HepG2 (cell line): ENCODE data around the gene SMIM22. TPM values are rescaled to one million over a fixed set of nuclear protein-coding genes. Genes with fewer than 3 reads are reported as not detected.
A peak's percentile ranks its signal among the peaks of the same experiment; 100 is the strongest.

Source experiments
- CHCHD3 ChIP-seq: sonication (generic); formaldehyde crosslinking; IDR thresholded peaks from 2 replicates; pipeline ENCODE4 v1.8.0; 2022; ENCODE audit warnings: mild to moderate bottlenecking, missing genetic modification reagents, moderate library complexity
- DNMT3B ChIP-seq: conservative IDR thresholded peaks from 2 replicates; pipeline ENCODE4 v1.6.1; 2016; ENCODE audit warnings: missing biosample characterization, control low read depth
- HOXA5 ChIP-seq: sonication (generic); formaldehyde crosslinking; IDR thresholded peaks from 2 replicates; pipeline ENCODE4 v1.4.0; 2020; ENCODE audit warnings: missing genetic modification reagents
- KLF12 ChIP-seq: sonication (generic); formaldehyde crosslinking; IDR thresholded peaks from 2 replicates; pipeline ENCODE4 v1.4.0; 2020; ENCODE audit warnings: missing genetic modification reagents, borderline replicate concordance
- ZNF564 ChIP-seq: sonication (generic); formaldehyde crosslinking; IDR thresholded peaks from 2 replicates; pipeline ENCODE4 v1.8.1; 2023; ENCODE audit warnings: mild to moderate bottlenecking, missing genetic modification reagents
- ZNF75D ChIP-seq: sonication (generic); formaldehyde crosslinking; IDR thresholded peaks from 2 replicates; pipeline ENCODE4 v1.8.1; 2023; ENCODE audit warnings: missing genetic modification reagents, mild to moderate bottlenecking, borderline replicate concordance
- polyA plus RNA-seq, 8 experiments: library from polyadenylated mRNA; depleted of rRNA in 3 of 8; stranded (reverse) in 7 of 8; unstranded in 1 of 8; fragments of >200 nt; fragmentation: Illumina TruSeq in 4 of 8; extraction: Trizol in 4 of 8; gene quantifications; 2 replicates each; pipeline versions ENCODE4 v1.2.1 to v1.2.3, GENCODE V29; 2011 to 2016; ENCODE audit warnings: low read depth in 4 of 8, missing spikeins in 1 of 8, mixed read lengths in 1 of 8; ENCODE audit not compliant: insufficient read depth in 1 of 8
- total RNA-seq, 5 experiments: library from RNA; depleted of rRNA; stranded (reverse); fragments of >200 nt; fragmentation: Illumina TruSeq; extraction: Trizol; gene quantifications; 2 replicates each; pipeline ENCODE4 v1.2.3, GENCODE V29; 2016; ENCODE audit warnings: low read depth in 1 of 5
- TF ChIP-seq, protein P1 (sequence below): sonication (generic); formaldehyde crosslinking; IDR thresholded peaks from 2 replicates; pipeline ENCODE4; 2020; ENCODE audit warnings: missing genetic modification reagents, mild to moderate bottlenecking, borderline replicate concordance
- TF ChIP-seq, protein P2 (sequence below): sonication (generic); formaldehyde crosslinking; IDR thresholded peaks from 2 replicates; pipeline ENCODE4 v1.5.0; 2020; ENCODE audit warnings: missing genetic modification reagents, mild to moderate bottlenecking, borderline replicate concordance
- TF ChIP-seq, protein P3 (sequence below): sonication (generic); formaldehyde crosslinking; IDR thresholded peaks from 2 replicates; pipeline ENCODE4 v1.5.1; 2020; ENCODE audit warnings: missing genetic modification reagents, mild to moderate bottlenecking, borderline replicate concordance
- TF ChIP-seq, protein P4 (sequence below): sonication (generic); formaldehyde crosslinking; IDR thresholded peaks from 2 replicates; pipeline ENCODE4 v1.4.0; 2020; ENCODE audit warnings: missing genetic modification reagents

The SMIM22 gene
- total and polyA plus RNA-seq, 2 of the 13 experiments (the other 11 are each of a cell fraction or from before 2014, with no cell fraction given): not detected

DNA sequence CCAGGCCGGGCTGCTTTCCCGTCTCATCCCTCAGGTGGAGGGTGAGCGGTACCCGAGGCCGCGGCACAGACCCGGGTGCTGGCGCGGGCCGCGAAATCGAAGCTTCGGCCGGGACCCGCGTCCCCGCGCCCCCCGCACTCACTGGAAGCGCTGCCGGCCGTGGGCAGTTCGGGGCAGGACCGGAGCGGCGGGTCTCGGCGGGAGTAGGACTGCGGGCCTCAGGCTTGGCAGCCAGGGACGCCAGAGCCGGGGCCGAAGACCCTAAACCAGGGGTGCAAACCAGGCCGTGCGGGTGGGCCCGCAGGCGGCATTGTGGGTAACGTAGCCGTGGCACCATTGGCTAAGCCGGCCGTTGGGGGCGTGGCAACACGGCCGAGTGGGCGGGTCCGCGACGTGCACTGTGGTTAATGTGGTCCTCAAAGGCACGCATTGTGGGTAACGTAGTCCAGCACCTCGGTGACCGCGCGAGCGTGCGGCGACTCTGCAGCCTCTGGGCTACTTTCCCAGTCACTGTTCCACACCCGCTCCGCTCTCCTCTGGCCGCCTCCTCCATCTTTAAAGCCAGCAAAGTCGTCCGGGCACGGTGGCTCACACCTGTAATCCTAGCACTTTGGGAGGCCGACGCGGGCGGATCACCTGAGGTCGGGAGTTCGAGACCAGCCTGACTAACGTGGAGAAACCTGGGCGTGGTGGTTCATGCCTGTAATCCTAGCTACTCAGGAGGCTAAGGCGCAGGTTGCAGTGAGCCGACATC lies 28.1 kb upstream of the SMIM22 start, which contains the start of gene ZNF500 (continued):
- TF ChIP-seq, protein P1, sequence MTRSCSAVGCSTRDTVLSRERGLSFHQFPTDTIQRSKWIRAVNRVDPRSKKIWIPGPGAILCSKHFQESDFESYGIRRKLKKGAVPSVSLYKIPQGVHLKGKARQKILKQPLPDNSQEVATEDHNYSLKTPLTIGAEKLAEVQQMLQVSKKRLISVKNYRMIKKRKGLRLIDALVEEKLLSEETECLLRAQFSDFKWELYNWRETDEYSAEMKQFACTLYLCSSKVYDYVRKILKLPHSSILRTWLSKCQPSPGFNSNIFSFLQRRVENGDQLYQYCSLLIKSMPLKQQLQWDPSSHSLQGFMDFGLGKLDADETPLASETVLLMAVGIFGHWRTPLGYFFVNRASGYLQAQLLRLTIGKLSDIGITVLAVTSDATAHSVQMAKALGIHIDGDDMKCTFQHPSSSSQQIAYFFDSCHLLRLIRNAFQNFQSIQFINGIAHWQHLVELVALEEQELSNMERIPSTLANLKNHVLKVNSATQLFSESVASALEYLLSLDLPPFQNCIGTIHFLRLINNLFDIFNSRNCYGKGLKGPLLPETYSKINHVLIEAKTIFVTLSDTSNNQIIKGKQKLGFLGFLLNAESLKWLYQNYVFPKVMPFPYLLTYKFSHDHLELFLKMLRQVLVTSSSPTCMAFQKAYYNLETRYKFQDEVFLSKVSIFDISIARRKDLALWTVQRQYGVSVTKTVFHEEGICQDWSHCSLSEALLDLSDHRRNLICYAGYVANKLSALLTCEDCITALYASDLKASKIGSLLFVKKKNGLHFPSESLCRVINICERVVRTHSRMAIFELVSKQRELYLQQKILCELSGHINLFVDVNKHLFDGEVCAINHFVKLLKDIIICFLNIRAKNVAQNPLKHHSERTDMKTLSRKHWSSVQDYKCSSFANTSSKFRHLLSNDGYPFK (CRISPR knock-in tag): peak; percentile 63
- TF ChIP-seq, protein P2, sequence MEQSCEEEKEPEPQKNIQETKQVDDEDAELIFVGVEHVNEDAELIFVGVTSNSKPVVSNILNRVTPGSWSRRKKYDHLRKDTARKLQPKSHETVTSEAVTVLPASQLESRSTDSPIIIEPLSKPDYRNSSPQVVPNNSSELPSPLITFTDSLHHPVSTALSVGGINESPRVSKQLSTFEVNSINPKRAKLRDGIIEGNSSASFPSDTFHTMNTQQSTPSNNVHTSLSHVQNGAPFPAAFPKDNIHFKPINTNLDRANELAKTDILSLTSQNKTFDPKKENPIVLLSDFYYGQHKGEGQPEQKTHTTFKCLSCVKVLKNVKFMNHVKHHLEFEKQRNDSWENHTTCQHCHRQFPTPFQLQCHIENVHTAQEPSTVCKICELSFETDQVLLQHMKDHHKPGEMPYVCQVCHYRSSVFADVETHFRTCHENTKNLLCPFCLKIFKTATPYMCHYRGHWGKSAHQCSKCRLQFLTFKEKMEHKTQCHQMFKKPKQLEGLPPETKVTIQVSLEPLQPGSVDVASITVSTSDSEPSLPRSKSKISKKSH (CRISPR knock-in tag): peak; percentile 80; the same call in 1 of the 2 replicates
- TF ChIP-seq CHCHD3: no peak
- TF ChIP-seq ZNF564 (CRISPR knock-in tag): peak; percentile 60; the same call in 1 of the 2 replicates
- TF ChIP-seq, protein P3, sequence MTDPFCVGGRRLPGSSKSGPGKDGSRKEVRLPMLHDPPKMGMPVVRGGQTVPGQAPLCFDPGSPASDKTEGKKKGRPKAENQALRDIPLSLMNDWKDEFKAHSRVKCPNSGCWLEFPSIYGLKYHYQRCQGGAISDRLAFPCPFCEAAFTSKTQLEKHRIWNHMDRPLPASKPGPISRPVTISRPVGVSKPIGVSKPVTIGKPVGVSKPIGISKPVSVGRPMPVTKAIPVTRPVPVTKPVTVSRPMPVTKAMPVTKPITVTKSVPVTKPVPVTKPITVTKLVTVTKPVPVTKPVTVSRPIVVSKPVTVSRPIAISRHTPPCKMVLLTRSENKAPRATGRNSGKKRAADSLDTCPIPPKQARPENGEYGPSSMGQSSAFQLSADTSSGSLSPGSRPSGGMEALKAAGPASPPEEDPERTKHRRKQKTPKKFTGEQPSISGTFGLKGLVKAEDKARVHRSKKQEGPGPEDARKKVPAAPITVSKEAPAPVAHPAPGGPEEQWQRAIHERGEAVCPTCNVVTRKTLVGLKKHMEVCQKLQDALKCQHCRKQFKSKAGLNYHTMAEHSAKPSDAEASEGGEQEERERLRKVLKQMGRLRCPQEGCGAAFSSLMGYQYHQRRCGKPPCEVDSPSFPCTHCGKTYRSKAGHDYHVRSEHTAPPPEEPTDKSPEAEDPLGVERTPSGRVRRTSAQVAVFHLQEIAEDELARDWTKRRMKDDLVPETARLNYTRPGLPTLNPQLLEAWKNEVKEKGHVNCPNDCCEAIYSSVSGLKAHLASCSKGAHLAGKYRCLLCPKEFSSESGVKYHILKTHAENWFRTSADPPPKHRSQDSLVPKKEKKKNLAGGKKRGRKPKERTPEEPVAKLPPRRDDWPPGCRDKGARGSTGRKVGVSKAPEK (CRISPR knock-in tag): 0 out of 2 replicates have a peak, but pooled peaks have one; percentile 45
- TF ChIP-seq HOXA5: peak; percentile 90
- no peak; the same call in 1 of the 2 replicates for TF ChIP-seq DNMT3B (CRISPR knock-in tag)
- TF ChIP-seq ZNF75D (CRISPR knock-in tag): no peak
- TF ChIP-seq KLF12 (CRISPR knock-in tag): peak; percentile 63; the same call in 1 of the 2 replicates
- TF ChIP-seq, protein P4, sequence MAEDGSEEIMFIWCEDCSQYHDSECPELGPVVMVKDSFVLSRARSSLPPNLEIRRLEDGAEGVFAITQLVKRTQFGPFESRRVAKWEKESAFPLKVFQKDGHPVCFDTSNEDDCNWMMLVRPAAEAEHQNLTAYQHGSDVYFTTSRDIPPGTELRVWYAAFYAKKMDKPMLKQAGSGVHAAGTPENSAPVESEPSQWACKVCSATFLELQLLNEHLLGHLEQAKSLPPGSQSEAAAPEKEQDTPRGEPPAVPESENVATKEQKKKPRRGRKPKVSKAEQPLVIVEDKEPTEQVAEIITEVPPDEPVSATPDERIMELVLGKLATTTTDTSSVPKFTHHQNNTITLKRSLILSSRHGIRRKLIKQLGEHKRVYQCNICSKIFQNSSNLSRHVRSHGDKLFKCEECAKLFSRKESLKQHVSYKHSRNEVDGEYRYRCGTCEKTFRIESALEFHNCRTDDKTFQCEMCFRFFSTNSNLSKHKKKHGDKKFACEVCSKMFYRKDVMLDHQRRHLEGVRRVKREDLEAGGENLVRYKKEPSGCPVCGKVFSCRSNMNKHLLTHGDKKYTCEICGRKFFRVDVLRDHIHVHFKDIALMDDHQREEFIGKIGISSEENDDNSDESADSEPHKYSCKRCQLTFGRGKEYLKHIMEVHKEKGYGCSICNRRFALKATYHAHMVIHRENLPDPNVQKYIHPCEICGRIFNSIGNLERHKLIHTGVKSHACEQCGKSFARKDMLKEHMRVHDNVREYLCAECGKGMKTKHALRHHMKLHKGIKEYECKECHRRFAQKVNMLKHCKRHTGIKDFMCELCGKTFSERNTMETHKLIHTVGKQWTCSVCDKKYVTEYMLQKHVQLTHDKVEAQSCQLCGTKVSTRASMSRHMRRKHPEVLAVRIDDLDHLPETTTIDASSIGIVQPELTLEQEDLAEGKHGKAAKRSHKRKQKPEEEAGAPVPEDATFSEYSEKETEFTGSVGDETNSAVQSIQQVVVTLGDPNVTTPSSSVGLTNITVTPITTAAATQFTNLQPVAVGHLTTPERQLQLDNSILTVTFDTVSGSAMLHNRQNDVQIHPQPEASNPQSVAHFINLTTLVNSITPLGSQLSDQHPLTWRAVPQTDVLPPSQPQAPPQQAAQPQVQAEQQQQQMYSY (CRISPR knock-in tag): 0 out of 2 replicates have a peak, but pooled peaks have one; percentile 5
